ENCODE measurements around the gene ARHGEF25.
"Not testable (repeated sequence)": the region's sequence is repeated elsewhere in the genome, so short reads cannot be mapped to it uniquely, and the experiment has no call there.

ARHGEF25 gene

GRCh38 chr12:57654042-57654441 lies 42.8 kb downstream of the ARHGEF25 start:
- Histone ChIP-seq H3K27ac (no peak overlapping the region), H3K9ac (ENCODE audit: insufficient read length) (no peak overlapping the region), H3K4me3 (no peak overlapping the region), H3K36me3 (ENCODE audit: insufficient read depth, low read length) (no peaks in the 10 kb centered on the region), H3K9me3 (ENCODE audit: low read depth, low read length) (peaks cover 2% of the 10 kb centered on the region; the same call in 1 of the 2 replicates)
- TF ChIP-seq POLR2AphosphoS5 (IDR thresholded peaks at IDR 0.05; ENCODE audit: borderline replicate concordance, low read depth, low read length) (no peak), FOXP2 (optimal IDR thresholded peaks at IDR 0.05; ENCODE audit: control extremely low read depth, extremely low read length, insufficient read depth) (no peak), EZH2 (IDR thresholded peaks at IDR 0.05) (no peak)
- no peak for DNase-seq (ENCODE audit: low read depth, low spot score)

- H3K9me3 ChIP-seq (ENCODE audit: low read depth, low read length) = peaks cover 2% of the 10 kb centered on the region; the same call in 1 of the 2 replicates
- H3K4me3 ChIP-seq = no peak overlapping the region
- H3K27ac ChIP-seq = no peak overlapping the region
- no peaks in the 10 kb centered on the region for H3K36me3 ChIP-seq (ENCODE audit: insufficient read depth, low read length)
- H3K9ac ChIP-seq (ENCODE audit: insufficient read length) = no peak overlapping the region
- no peak for DNase-seq (ENCODE audit: low read depth, low spot score)
- TF ChIP-seq EZH2 (IDR thresholded peaks at IDR 0.05) = no peak
- TF ChIP-seq FOXP2 (optimal IDR thresholded peaks at IDR 0.05; ENCODE audit: control extremely low read depth, extremely low read length, insufficient read depth) = no peak
- TF ChIP-seq POLR2AphosphoS5 (IDR thresholded peaks at IDR 0.05; ENCODE audit: borderline replicate concordance, low read depth, low read length) = no peak
These were observed 44.5 kb downstream of the ARHGEF25 start for GRCh38 chr12:57655541-57656240.

DNA sequence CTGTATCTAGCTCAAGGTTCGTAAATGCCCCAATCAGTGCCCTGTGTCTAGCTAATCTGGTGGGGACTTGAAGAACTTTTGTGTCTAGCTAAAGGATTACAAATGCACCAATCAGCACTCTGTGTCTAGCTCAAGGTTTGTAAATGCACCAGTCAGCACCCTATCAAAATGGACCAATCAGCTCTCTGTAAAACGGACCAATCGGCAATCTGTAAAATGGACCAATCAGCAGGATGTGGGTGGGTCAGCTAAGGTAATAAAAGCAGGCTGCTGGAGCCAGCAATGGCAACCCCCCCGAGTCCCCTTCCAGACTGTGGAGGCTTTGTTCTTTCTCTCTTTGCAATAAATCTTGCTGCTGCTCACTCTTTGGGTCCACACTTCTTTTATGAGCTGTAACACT lies 45.2 kb downstream of the ARHGEF25 start:
- not testable (repeated sequence) for H3K9me3 ChIP-seq (ENCODE audit: low read depth, low read length); DNase-seq (ENCODE audit: low read depth, low spot score); H3K36me3 ChIP-seq (ENCODE audit: insufficient read depth, low read length); H3K4me3 ChIP-seq; H3K9ac ChIP-seq (ENCODE audit: insufficient read length); H3K27ac ChIP-seq

DNA sequence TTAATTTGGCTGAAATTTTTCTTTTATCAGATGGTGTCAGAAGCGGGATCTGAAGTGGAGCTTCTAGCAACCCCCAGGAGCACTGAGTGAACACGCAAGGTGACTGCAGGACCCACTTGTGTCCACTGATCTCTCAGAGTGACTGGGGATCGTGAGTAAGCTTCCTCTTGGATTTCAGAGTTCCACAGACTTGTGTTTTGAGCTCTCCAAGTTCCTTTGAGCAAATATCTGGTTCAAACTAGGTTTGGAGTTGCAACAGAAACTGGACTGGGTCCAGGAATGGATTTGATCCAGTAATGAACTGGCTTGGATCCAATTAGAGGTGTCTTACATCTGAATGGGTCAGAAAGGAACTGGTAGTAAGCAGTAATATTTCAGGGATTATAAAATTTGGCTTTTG lies 46.5 kb downstream of the ARHGEF25 start:
- TF ChIP-seq FOXP2 (optimal IDR thresholded peaks at IDR 0.05; ENCODE audit: control extremely low read depth, extremely low read length, insufficient read depth) (no peak), POLR2AphosphoS5 (IDR thresholded peaks at IDR 0.05; ENCODE audit: borderline replicate concordance, low read depth, low read length) (no peak), EZH2 (IDR thresholded peaks at IDR 0.05) (no peak)
- H3K4me3 ChIP-seq = no peak overlapping the region
- no peak overlapping the region for H3K9ac ChIP-seq (ENCODE audit: insufficient read length)
- H3K9me3 ChIP-seq (ENCODE audit: low read depth, low read length) = peaks cover 2% of the 10 kb centered on the region; the same call in 1 of the 2 replicates
- H3K27ac ChIP-seq = no peak overlapping the region
- no peaks in the 10 kb centered on the region for H3K36me3 ChIP-seq (ENCODE audit: insufficient read depth, low read length)
- DNase-seq (ENCODE audit: low read depth, low spot score) = no peak

GRCh38 chr12:57658890-57659289 lies 47.7 kb downstream of the ARHGEF25 start:
- no peak for TF ChIP-seq FOXP2 (optimal IDR thresholded peaks at IDR 0.05; ENCODE audit: control extremely low read depth, extremely low read length, insufficient read depth)
- no peak for TF ChIP-seq POLR2AphosphoS5 (IDR thresholded peaks at IDR 0.05; ENCODE audit: borderline replicate concordance, low read depth, low read length)
- TF ChIP-seq EZH2 (IDR thresholded peaks at IDR 0.05) = no peak
- H3K9me3 ChIP-seq (ENCODE audit: low read depth, low read length) = peaks cover 2% of the 10 kb centered on the region; the same call in 1 of the 2 replicates

DNA sequence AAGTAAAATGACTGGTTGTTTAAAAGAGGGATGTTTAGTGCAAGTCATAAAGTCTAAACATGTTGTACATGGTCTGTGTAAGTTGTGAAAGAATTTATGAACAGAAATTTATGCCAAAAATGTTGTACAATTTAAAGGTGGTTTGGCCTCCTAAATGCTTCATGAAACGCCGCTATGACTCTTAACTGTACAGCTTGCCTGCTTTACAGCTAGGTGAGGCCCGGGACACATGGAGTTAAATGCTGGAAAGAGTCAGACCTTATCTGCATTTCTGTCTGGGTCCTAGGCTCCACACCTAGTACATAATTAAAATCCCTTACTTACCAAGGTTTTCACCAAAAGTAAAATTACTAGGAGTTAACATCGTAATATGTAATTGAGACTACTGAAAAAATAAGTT lies 50.1 kb downstream of the ARHGEF25 start:
- no peak overlapping the region for H3K27ac ChIP-seq
- H3K9ac ChIP-seq (ENCODE audit: insufficient read length) = no peak overlapping the region
- TF ChIP-seq FOXP2 (optimal IDR thresholded peaks at IDR 0.05; ENCODE audit: control extremely low read depth, extremely low read length, insufficient read depth) (no peak), EZH2 (IDR thresholded peaks at IDR 0.05) (no peak), POLR2AphosphoS5 (IDR thresholded peaks at IDR 0.05; ENCODE audit: borderline replicate concordance, low read depth, low read length) (no peak)
- DNase-seq (ENCODE audit: low read depth, low spot score) = no peak
- H3K4me3 ChIP-seq = no peak overlapping the region
- no peaks in the 10 kb centered on the region for H3K36me3 ChIP-seq (ENCODE audit: insufficient read depth, low read length)
- no peaks in the 10 kb centered on the region; the same call in 1 of the 2 replicates for H3K9me3 ChIP-seq (ENCODE audit: low read depth, low read length)

More at GRCh38 chr12:57658890-57659289, 47.7 kb downstream of the ARHGEF25 start:
- Histone ChIP-seq H3K4me3 (no peak overlapping the region), H3K9ac (ENCODE audit: insufficient read length) (no peak overlapping the region), H3K27ac (no peak overlapping the region), H3K36me3 (ENCODE audit: insufficient read depth, low read length) (no peaks in the 10 kb centered on the region)
- no peak for DNase-seq (ENCODE audit: low read depth, low spot score)

DNA sequence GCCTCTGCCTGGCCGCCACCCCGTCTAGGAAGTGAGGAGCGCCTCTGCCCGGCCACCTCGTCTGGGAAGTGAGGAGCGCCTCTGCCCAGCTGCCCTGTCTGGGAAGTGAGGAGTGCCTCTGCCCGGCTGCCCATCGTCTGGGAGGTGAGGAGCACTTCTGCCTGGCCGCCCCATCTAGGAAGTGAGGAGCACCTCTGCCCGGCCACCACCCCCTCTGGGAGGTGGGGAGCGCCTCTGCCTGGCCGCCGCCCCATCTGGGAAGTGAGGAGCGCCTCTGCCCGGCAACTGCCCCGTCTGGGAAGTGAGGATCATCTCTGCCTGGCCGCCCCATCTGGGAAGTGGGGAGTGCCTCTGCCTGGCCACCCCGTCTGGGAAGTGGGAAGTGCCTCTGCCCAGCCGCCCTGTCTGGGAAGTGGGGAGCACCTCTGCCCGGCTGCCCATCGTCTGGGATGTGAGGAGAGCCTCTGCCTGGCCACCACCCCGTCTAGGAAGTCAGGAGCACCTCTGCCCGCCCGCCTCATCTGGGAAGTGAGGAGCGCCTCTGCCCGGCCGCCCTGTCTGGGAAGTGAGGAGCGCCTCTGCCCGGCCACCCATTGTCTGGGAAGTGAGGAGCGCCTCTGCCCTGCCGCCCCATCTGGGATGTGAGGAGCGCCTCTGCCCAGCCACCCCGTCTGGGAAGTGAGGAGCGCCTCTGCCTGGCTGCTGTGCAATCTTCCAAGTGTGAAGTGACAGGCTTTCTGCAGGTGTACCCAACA lies 54.0 kb downstream of the ARHGEF25 start:
- H3K9me3 ChIP-seq (ENCODE audit: low read depth, low read length); H3K4me3 ChIP-seq; DNase-seq (ENCODE audit: low read depth, low spot score); H3K27ac ChIP-seq; H3K9ac ChIP-seq (ENCODE audit: insufficient read length); H3K36me3 ChIP-seq (ENCODE audit: insufficient read depth, low read length): not testable (repeated sequence)
